GM10248 (cell line): Measurements from ENCODE around the gene ACMSD.

Source experiments
- CTCF ChIA-PET: fragments of 300-600 bp; sonication (Branson Sonifier 250); formaldehyde crosslinking; extraction: SDS; loops from one replicate; lab custom pipeline; 2021; ENCODE audit warnings: antibody characterized with exemption; lab: Yijun Ruan, JAX
- POLR2A ChIA-PET: fragments of 350-650 bp; sonication (Branson Sonifier 250); formaldehyde crosslinking; extraction: SDS; loops from one replicate; lab custom pipeline; 2020; ENCODE audit warnings: antibody characterized with exemption; lab: Yijun Ruan, JAX
- DNase-seq: peaks from one replicate; pipeline ENCODE4 v3.0.0; 2012; ENCODE audit errors: extremely low spot score
- TF ChIP-seq, protein P1 (sequence below): IDR thresholded peaks from 2 replicates; pipeline ENCODE4 v1.5.1; 2012; ENCODE audit warnings: mild to moderate bottlenecking, low read depth; ENCODE audit errors: extremely low read depth, missing control alignments, control extremely low read depth

Gene ACMSD

DNA sequence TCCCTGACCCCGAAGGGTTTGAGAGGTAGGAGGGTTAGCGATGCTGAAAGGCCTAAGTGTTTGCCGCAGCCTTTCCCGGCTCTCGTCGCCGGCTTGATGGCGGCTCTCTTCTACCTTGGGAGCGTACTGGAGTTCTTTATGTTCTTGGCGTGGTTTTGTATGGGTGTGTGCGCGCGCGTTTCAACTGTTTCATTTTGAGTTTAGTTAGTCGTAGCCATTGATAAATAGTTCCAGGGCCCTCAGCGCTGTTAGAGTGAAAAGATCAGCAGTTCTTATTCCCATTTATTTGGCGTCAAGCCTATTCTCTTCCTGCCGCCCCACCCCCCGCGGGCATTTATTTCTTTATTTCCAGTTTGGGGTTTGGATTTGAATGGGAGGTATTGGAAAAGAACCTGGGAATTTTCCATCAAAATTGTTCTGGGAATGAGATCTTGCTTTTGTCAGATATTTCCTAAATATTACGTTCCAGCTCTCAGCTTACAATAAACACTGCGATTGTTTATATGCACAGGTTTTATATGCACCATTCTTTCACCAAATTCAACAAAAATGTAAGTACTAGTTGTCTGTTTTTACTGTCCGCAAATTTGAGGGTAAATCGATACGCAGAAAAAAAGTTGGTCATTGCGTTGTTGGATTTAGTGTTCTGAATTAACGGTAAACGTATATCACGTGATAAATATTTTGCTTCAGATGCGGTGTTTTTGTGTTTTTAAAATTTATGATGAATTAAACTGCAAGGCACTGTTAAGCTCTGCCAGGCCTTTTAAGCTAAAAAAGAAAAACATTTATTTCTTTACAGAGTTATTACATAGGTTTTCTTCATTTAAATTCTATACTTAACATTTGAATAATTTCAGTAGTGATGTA lies 81.2 kb downstream of the ACMSD start:
- TF ChIP-seq, protein P1, sequence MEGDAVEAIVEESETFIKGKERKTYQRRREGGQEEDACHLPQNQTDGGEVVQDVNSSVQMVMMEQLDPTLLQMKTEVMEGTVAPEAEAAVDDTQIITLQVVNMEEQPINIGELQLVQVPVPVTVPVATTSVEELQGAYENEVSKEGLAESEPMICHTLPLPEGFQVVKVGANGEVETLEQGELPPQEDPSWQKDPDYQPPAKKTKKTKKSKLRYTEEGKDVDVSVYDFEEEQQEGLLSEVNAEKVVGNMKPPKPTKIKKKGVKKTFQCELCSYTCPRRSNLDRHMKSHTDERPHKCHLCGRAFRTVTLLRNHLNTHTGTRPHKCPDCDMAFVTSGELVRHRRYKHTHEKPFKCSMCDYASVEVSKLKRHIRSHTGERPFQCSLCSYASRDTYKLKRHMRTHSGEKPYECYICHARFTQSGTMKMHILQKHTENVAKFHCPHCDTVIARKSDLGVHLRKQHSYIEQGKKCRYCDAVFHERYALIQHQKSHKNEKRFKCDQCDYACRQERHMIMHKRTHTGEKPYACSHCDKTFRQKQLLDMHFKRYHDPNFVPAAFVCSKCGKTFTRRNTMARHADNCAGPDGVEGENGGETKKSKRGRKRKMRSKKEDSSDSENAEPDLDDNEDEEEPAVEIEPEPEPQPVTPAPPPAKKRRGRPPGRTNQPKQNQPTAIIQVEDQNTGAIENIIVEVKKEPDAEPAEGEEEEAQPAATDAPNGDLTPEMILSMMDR, result no peak
- ChIA-PET CTCF (interaction anchor here (1.0 kb wide), 1 partner anchor 484 kb away, joined by 3 read pairs; no protein-coding TSS in a partner anchor), POLR2A (no interaction called here)
- peak; percentile 27 for DNase-seq

DNA sequence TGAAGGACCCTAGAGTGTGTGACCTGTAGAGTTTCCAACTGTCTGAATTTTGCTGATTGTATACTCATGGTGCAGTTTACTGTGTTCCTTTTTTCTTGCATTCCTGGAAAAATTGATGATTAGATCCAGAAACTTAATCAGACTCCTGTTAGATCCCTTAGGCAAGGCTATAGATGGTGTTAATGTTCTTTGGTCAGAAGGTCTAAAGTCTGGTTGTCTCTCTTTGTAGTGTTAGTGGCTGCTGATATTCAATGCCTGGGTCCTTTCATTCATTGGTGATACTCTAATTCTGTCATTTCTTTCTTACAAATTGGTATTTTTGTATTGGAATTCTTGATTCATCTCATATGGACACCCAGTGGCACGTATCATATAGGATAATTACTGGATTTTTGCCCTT lies 86.5 kb downstream of the ACMSD start:
- TF ChIP-seq, protein P1, result no peak
- ChIA-PET CTCF (no interaction called here), POLR2A (no interaction called here)
- DNase-seq, result no peak

DNA sequence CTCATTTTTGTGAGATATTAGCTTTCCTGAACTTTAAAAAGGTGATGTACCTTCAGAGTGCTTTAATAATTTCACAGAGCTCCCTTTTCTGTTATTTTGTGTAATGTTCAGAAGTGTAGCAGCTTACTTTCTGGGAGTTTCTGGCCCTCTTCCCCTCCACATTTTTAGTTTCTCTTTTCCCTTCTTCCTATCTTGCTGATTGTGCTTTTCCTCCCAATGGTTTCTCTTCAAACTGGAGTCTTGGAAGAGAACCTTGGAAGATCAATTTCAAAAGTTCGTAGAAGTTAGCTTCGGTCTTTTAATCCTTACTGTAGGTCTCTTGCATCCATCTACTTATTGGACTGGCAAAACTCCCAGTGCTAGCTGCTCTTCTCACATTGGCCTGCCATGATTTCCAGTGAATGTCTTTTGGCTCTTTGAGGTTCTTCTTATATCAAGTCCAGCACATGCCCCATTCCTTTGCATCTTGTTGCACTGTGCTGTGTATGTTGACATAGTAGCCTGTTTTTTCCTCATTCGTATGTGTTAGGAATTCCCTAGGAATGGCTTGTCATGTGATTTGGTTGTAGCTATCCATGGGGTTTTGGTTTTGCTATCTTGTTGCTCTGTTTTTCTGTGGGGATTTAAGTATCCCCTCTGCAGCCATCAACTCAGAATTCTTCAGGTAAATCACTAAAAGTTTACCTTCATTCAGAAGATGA lies 88.0 kb downstream of the ACMSD start:
- ChIA-PET CTCF (interaction anchor here (0.8 to 2.1 kb wide), 2 partner anchors 16 to 17 kb away, joined by 3 to 5 read pairs; no protein-coding TSS in a partner anchor), POLR2A (no interaction called here)
- no peak for DNase-seq
- TF ChIP-seq, protein P1, result no peak

DNA sequence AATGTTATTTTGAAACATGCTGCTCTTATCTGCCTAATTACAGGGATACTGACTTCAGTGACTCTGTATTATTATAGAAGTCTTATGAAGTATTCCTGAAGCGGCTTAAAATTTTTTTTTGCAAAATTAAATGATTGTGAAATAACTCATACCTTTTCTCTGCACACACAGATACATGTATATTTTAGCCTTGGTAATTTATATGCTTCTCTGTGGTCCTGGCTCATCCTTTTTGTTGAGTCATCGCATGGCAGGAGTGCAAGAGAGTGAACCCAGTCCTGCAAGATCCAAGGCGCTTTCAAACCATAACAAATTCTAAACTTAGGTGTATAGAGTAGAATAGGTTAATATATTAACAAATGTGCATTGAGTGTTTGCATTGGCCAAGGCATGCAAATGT lies 88.8 kb downstream of the ACMSD start:
- CTCF ChIA-PET, result interaction anchor here (0.8 to 2.1 kb wide), 2 partner anchors 15 to 16 kb away, joined by 3 to 5 read pairs; no protein-coding TSS in a partner anchor
- POLR2A ChIA-PET, result no interaction called here
- DNase-seq, result no peak
- TF ChIP-seq, protein P1, result no peak

DNA sequence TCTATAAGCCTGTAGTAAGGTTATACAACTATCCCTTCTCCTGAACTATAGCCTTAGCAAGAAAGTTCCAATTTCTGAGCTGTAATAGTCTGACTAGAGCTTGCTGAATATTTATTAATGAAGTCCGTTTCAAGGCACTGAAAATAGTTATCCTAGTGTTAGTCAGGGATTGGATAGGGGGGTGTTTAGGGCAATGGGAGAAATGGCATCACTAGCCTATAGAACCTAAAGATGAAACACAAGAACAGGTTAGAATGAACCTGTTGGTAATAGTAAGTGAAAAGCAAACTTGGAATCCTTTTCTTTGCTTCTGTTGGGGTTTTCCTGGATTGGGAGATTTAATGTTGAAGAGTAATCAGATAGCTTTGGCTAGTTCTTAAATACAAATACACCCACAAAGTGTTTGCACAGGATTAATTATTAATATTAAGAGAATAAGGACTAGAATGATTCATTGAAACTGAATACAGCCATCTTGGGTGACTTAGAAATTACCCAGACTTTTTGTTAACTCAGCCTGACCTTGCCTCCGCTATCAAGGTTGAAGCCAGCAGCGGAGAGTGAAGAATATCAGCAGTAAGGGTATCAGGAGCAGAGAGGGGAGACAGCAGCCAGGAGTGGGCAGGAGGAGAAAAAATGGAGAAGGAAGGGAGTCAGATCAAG lies 94.6 kb downstream of the ACMSD start:
- DNase-seq, result no peak
- ChIA-PET POLR2A (interaction anchor here (0.5 kb wide), 1 partner anchor 38 kb away, joined by 6 read pairs; no protein-coding TSS in a partner anchor), CTCF (interaction anchor here (2.9 to 3.6 kb wide), 2 partner anchors 9 to 11 kb away, joined by 11 to 15 read pairs; no protein-coding TSS in a partner anchor)
- TF ChIP-seq, protein P1, result no peak

DNA sequence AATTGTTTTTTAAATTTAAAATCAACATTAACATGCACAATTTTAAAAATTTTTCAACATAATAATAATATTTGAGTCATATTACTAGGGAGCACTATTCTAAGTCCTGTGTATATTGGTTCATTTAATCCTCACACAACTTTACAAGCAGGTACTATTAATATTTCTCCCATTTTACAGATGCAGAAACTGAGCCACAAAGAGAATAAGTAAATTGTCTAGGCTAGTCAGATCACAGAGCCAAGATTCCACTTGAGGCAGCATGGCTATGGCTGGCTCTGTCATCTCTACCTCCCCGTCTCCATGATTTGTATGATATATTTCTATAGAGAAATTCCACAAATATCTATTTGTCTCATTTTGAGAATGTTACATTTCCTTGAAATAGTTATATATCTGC lies 95.3 kb downstream of the ACMSD start:
- TF ChIP-seq, protein P1, result no peak
- no peak for DNase-seq
- ChIA-PET CTCF (no interaction called here), POLR2A (no interaction called here)
